Fibroblast of villous mesenchyme (primary cell): ENCODE results near the gene NFAT5. TPM values are rescaled to one million over a fixed set of nuclear protein-coding genes. Genes with fewer than 3 reads are reported as not detected.

ENCODE experiments used
- DNase-seq: peaks from one replicate; pipeline ENCODE4 v3.0.0-alpha.2; 2010; ENCODE audit warnings: low read depth
- H3K4me3 ChIP-seq: 2 replicates; pipeline ENCODE4 v1.5.1; 2011; ENCODE audit warnings: low read depth, mild to moderate bottlenecking, low read length
- total RNA-seq: library from RNA; depleted of rRNA; stranded (reverse); fragments of >200 nt; gene quantifications from 2 replicates; pipeline ENCODE4 v1.2.3, GENCODE V29; 2012
- TF ChIP-seq, protein P1 (sequence below): IDR thresholded peaks from 2 replicates; pipeline ENCODE4 v1.5.1; 2012; ENCODE audit warnings: low read depth, mild to moderate bottlenecking, low read length; ENCODE audit not compliant: insufficient read depth

NFAT5 gene
- total RNA-seq, 1 donor = 69.1 TPM

DNA sequence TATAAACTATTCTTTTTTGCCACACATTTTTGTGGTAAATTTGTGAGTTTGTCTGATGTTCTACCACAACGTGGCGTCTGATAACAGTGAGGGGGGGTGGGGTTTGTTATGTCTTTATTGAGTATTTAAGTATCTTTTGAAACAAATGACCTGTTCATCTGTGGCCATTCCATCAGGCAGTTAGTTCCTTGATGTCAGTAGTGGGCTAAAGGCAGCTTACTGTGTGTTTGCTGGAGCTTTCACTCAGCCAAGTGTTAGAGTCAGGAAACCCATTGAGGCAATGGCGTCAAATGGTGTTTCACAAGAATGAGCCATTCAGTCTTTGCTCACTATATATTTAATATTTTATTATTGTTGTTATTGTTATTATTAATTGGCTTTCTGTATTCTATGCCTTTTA is 132.6 kb downstream of the NFAT5 start:
- H3K4me3 ChIP-seq = no peak overlapping the region
- TF ChIP-seq, protein P1, sequence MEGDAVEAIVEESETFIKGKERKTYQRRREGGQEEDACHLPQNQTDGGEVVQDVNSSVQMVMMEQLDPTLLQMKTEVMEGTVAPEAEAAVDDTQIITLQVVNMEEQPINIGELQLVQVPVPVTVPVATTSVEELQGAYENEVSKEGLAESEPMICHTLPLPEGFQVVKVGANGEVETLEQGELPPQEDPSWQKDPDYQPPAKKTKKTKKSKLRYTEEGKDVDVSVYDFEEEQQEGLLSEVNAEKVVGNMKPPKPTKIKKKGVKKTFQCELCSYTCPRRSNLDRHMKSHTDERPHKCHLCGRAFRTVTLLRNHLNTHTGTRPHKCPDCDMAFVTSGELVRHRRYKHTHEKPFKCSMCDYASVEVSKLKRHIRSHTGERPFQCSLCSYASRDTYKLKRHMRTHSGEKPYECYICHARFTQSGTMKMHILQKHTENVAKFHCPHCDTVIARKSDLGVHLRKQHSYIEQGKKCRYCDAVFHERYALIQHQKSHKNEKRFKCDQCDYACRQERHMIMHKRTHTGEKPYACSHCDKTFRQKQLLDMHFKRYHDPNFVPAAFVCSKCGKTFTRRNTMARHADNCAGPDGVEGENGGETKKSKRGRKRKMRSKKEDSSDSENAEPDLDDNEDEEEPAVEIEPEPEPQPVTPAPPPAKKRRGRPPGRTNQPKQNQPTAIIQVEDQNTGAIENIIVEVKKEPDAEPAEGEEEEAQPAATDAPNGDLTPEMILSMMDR = no peak
- no peak for DNase-seq

DNA sequence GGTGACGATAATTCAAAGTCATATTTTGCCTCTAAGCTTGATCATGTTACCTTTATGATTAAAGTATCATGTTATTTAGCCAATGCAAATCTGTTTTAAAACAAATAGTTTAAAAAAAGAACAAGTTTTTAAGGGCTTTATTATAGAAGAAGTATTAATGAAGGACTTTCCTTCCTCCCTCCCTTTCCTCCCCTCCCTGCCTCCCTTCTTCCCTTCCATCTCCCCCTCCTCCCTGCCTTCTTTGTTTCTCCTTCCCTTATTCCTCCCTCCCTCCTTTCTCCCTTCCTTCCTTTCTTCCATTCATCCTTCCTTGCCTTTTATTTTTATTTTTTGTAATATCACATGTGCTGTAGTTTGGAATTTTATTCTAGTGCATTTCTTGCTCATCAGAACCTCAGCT is 134.1 kb downstream of the NFAT5 start:
- TF ChIP-seq, protein P1 = no peak

DNA sequence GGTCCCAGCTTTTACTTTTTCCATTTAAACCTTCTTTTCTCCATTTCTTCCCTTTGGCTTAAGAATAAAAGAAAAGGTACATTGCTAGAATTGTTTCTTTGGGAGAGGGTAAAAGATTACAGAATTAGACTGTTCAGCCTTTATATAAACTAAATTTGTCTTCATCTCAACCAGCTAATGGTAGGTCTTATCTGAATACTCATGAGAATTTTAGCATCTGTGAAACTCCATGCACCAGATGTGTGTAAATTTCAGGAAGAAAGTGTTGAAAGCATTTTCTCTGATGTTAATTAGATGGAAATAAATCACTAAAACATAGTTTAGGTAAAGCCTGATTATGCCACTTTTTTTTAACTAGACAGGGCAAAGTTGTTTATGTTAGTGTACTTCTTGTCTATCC is 135.7 kb downstream of the NFAT5 start:
- TF ChIP-seq, protein P1 = no peak
- no peak overlapping the region for H3K4me3 ChIP-seq
- no peak for DNase-seq

More for the DNA sequence above, 134.1 kb downstream of the NFAT5 start:
- DNase-seq = no peak
- H3K4me3 ChIP-seq = no peak overlapping the region

DNA sequence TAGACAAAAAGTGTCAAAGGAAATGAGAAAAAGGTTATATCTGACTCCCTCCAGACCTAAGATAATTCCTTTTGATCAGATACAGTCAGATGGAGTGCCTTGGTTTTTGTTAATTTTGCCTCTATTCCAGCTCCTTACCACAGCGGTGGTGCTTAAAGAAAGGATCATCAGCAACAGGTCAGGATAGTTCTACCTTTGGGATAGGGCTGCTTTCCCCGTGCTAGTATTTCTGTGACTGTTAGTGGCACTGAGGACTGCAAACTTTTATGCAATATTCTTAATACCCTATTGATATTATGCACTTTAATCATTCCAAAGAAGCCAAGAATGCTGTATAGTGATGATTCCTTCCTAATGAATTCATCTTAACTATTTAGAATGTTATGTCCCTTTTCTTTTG is 136.1 kb downstream of the NFAT5 start:
- DNase-seq = no peak
- H3K4me3 ChIP-seq = no peak overlapping the region
- TF ChIP-seq, protein P1 = no peak

DNA sequence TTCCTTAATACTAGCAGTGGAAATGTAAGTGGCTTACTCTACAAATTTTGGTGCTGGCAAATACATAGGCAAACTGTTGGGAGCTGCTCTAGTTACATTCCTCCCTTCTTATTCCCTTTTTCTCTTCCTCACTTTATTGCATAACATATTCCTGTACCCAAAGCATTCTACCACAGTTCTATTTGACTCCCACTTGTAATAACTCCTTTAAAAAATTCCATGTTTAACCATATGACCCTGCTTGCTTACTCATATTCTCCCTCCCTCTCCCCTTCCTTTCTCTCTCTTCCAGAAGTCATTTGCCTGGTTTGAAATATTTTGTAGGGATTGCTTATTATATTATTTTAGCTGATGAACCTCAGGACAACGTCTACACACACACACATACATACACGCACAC is 137.9 kb downstream of the NFAT5 start:
- TF ChIP-seq, protein P1 = no peak
- DNase-seq = peak; percentile 71
- H3K4me3 ChIP-seq = no peak overlapping the region

DNA sequence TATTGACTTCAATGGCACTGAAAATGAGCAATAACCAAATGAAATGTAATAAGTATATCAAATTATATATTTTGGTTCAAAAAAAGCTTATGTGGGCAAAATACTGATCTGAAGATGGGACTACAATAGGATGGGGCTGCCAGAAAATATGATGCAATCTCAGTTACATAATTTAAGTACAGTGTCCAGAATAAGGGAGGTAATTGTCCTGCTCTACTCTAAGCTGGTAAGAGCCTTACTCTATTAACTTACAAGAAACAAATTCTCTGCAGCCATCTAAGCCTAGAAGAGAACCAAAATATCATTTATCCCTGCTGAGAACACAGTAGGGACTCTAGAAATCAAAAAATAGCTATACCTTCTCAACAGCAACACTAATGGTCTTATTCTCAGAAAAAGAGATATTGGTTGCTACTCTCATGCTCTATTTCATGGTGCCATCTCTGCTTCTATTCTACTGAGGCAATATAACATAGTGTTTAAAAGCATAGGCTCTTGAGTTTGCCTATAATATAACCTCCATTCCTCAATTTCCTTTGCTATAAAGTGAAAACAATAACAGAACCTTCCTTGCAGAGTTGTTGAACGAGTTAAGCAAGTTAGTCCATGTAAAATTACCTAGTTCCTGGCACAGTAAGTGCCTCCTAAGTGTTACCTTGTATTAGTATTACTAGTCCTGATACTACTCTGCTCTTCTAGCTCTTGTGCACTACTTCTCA is 140.6 kb downstream of the NFAT5 start:
- no peak overlapping the region for H3K4me3 ChIP-seq
- DNase-seq = peak; percentile 48
- TF ChIP-seq, protein P1 = no peak

DNA sequence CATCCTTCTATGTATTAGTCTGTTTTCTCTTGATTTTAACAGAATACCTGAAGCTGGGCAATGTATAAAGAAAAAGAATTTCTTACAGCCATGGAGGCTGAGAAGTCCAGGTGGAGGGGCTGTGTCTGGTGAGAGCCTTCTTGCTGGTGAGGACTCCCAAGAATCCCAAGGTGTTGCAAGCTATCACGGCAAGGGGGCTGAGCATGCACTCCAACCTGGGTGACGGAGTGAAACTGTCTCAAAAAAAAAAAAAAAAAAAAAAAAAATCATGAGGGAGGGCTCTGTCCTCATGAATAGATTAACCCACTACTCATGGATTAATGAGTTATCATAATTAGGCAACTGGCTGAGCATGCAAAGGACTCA is 141.2 kb downstream of the NFAT5 start:
- no peak for DNase-seq
- H3K4me3 ChIP-seq = no peak overlapping the region
- TF ChIP-seq, protein P1 = no peak
